WERI-Rb-1 (cell line): ENCODE data around the gene DNAI2.
A peak's percentile ranks its signal among the peaks of the same experiment; 100 is the strongest.

Experiments used
- DNase-seq: peaks from one replicate; pipeline ENCODE4 v3.0.0-alpha.2; 2020
- H3K27ac ChIP-seq: fragments of 250-450 bp; sonication (Bioruptor Pico); 2 replicates; pipeline ENCODE4 v1.5.1; 2020; ENCODE audit warnings: mild to moderate bottlenecking, moderate library complexity
- H3K27me3 ChIP-seq: fragments of 250-450 bp; sonication (Bioruptor Pico); 2 replicates; pipeline ENCODE4 v1.5.1; 2021; ENCODE audit warnings: mild to moderate bottlenecking, low read depth, moderate library complexity; ENCODE audit not compliant: insufficient read depth, severe bottlenecking
- H3K36me3 ChIP-seq: fragments of 250-450 bp; sonication (Bioruptor Pico); 2 replicates; pipeline ENCODE4 v1.5.1; 2020; ENCODE audit warnings: mild to moderate bottlenecking, moderate library complexity
- H3K4me3 ChIP-seq: 2 replicates; pipeline ENCODE4 v1.5.1; 2011; ENCODE audit warnings: low read depth, mild to moderate bottlenecking, control low read depth, low read length
- H3K9me3 ChIP-seq: fragments of 250-450 bp; sonication (Bioruptor Pico); 2 replicates; pipeline ENCODE4 v1.5.1; 2021; ENCODE audit warnings: mild to moderate bottlenecking, moderate library complexity; ENCODE audit not compliant: severe bottlenecking
- CTCF ChIP-seq: IDR thresholded peaks from 2 replicates; pipeline ENCODE4 v1.5.1; 2011; ENCODE audit warnings: low read depth, mild to moderate bottlenecking, control low read depth, inconsistent platforms, low read length

Gene DNAI2

GRCh38 chr17:74326506-74326905 lies 52.5 kb downstream of the DNAI2 start:
- DNase-seq: no peak
- Histone ChIP-seq H3K27ac (no peak overlapping the region), H3K27me3 (no peaks in the 10 kb centered on the region), H3K36me3 (no peaks in the 10 kb centered on the region), H3K9me3 (no peaks in the 10 kb centered on the region), H3K4me3 (no peak overlapping the region)
- TF ChIP-seq CTCF: no peak

- DNase-seq: no peak
- Histone ChIP-seq H3K4me3 (no peak overlapping the region), H3K36me3 (no peaks in the 10 kb centered on the region), H3K27me3 (no peaks in the 10 kb centered on the region), H3K27ac (0 out of 2 replicates have a peak overlapping the region, but pooled peaks have one; percentile 2), H3K9me3 (no peaks in the 10 kb centered on the region)
- TF ChIP-seq CTCF: no peak
These were observed 54.5 kb downstream of the DNAI2 start for GRCh38 chr17:74328487-74328886.

GRCh38 chr17:74329378-74329777 lies 55.3 kb downstream of the DNAI2 start:
- no peak for DNase-seq
- Histone ChIP-seq H3K36me3 (0 out of 2 replicates have a peak, but pooled peaks cover 2% of the 10 kb centered on the region), H3K4me3 (no peak overlapping the region), H3K27ac (no peak overlapping the region), H3K27me3 (no peaks in the 10 kb centered on the region), H3K9me3 (peaks cover 6% of the 10 kb centered on the region)
- no peak for TF ChIP-seq CTCF

- H3K9me3 ChIP-seq: peaks cover 17% of the 10 kb centered on the region
- H3K27me3 ChIP-seq: no peaks in the 10 kb centered on the region
- 0 out of 2 replicates have a peak, but pooled peaks cover 2% of the 10 kb centered on the region for H3K36me3 ChIP-seq
- TF ChIP-seq CTCF: no peak
- H3K4me3 ChIP-seq: no peak overlapping the region
- DNase-seq: no peak
- peak overlapping the region; percentile 96 for H3K27ac ChIP-seq
These were observed 56.4 kb downstream of the DNAI2 start for GRCh38 chr17:74330446-74330845.

- Histone ChIP-seq H3K27ac (peak overlapping the region; percentile 96), H3K36me3 (0 out of 2 replicates have a peak, but pooled peaks cover 2% of the 10 kb centered on the region), H3K27me3 (no peaks in the 10 kb centered on the region), H3K4me3 (peak overlapping the region; percentile 5), H3K9me3 (peaks cover 24% of the 10 kb centered on the region)
- DNase-seq: peak; percentile 81
- no peak for TF ChIP-seq CTCF
These were observed 58.1 kb downstream of the DNAI2 start for GRCh38 chr17:74332017-74332650.
